NCI-H1436 treated with DMSO at 0.1 percent for 48 hours (cell line): ENCODE results near the gene HOXC12.

Experiments used
- DNase-seq: peaks from one replicate; lab custom pipeline; 2025; lab: John Stamatoyannopoulos, UW

Gene HOXC12, protein sequence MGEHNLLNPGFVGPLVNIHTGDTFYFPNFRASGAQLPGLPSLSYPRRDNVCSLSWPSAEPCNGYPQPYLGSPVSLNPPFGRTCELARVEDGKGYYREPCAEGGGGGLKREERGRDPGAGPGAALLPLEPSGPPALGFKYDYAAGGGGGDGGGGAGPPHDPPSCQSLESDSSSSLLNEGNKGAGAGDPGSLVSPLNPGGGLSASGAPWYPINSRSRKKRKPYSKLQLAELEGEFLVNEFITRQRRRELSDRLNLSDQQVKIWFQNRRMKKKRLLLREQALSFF

DNA sequence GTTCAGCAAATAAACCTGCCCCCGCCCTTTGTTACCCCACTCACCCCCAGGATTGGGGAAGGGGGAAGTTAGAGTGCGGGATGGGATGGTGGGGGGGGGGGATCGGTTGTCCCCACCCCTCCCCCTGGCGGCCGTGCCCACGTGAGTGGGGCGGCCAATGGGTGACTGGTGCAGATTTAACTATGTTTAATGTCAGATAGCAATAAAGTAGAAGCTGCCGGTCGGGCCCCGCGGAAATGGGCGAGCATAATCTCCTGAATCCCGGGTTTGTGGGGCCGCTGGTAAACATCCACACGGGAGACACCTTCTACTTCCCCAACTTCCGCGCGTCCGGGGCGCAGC lies at the start of gene HOXC12:
Gene HOXC12 (plus strand): TSS at position 210 of the 342 bp plus-strand sequence. CDS start 27 bp downstream, at position 237.
- no peak for DNase-seq

DNA sequence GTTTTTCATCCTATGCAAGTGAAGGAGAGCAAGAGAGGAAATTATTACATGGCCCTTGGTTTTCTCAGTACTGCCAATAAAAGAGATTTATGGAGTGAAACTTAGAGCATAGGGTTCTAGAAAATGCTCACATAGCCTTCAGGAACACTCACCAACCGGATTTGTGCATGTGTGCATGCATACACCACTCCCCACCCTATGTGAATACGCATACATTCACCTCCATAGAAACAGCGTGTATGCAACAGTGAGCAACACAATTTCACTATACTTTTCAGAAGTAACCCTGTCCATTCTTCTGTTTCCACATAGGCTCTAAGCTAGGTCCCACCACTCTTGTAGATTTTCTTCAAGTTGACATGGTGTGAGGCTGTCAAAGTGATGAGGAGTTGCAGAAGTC lies 47.6 kb upstream of the HOXC12 start:
- no peak for DNase-seq

DNA sequence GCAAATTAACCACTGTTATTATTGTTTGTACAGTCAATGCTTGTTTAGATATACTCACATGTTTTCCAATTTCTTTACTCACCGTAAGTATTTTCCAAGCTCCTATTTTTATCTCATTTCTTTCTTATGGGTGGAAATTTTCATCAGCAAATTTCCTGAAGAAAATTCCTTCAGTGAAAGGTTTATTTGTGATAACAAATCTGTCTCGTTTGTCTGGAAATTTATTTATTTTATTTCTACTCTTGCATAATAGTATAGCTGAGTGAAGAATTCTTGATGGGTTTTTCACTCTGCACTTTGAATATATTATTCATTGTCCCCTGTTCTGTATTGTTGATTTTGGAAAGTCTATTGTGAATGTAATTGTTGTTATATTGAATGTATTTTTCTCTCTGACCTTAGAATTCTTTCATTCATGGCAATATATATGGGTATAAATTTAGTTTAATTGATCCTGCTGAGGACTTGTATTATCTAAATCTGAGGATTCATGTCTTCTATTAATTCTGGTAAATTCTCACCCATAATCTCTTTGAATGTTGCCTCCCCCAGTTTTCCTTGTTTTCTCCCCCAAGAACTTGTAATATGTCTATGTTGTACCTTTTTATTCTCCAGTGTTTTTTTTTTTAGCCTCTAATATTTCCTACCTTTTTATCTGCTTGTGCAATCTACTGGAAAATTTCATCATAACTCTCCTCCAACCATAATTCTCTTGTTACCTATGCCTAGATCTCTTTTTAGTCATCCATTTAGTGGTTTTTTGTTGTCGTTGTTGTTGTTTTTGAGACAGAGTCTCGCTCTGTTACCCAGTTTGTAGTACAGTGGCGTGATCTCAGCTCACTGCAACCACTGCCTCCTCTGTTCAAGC lies 37.7 kb upstream of the HOXC12 start:
- DNase-seq, result no peak

DNA sequence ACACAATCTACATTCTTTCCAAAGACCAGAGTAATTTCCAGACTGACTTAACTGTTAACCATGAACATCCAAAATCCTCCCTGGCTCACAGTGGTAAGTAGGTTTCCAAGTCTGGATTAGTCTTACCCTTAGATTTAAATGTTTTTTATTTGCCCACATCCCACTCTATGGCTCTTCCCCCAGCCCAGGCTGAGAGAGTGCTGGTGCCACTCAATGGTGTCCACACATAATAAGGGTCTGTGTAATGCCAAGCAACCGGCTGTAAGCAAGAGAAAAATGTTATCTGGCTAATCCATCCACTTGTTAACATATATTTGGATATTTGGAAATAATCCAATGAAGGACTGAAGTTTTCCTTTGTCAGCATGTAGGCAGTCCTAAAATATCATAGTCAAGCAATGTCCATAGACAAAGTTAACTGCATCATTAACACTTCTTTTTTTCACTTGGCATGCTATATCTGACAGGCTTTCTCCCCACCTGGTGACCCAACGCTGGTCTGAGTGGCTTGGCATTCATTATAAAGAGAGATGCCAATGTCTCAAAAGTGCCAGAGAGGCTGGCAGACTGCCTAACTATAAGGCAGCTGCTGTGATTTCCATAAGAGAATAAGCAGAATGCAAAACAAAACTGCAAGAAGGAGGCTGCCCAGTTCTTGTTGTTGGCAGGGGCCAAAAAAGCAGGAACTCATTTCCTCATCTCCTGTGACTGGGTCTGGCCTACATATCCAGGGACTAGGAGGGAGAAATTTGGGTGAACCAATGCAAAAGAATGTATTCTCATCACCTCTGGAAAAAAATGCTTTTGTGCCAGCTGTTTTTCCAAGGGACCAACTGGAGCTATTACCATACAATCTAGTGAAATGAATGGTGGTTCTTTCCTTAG lies 29.9 kb upstream of the HOXC12 start:
- no peak for DNase-seq

DNA sequence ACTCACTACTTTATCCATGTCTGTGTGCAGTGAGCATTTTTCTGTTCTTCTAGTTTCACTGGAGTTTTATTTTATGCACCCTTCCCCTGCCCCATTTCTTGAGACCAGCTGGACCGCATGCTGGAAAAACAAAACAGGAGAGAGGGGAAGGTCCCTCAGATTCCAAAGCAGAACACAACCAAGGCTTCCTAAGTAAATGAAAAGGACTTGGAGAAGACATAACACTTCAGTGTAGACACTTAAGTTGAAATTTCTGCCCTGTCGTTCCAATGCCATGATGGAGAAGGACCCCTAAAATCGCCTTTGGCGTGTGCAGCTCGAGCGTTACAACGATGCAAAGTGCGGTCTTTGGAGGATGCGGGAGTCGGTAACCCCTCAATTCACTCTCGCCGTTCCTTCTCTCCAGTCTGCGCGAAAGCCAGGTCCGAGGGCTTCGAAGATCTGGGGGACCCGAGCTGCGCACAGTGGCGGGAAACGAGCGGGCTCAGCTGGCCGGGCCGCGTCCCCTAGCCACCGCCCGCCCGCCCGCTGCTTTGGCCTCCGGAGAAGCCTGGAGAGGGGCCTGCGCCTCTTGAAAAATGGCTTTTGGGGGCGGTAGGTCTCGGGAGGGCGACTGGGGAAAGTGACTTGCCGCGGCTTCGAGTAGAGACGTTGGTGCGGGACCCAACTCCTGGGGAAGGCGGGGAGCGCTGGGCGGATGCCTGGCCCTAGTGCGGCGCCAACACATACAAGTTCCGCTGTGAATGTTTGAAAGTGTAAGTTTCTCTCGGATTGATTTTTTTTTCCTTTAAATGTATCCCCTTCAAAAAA lies 27.3 kb upstream of the HOXC12 start:
- no peak for DNase-seq

DNA sequence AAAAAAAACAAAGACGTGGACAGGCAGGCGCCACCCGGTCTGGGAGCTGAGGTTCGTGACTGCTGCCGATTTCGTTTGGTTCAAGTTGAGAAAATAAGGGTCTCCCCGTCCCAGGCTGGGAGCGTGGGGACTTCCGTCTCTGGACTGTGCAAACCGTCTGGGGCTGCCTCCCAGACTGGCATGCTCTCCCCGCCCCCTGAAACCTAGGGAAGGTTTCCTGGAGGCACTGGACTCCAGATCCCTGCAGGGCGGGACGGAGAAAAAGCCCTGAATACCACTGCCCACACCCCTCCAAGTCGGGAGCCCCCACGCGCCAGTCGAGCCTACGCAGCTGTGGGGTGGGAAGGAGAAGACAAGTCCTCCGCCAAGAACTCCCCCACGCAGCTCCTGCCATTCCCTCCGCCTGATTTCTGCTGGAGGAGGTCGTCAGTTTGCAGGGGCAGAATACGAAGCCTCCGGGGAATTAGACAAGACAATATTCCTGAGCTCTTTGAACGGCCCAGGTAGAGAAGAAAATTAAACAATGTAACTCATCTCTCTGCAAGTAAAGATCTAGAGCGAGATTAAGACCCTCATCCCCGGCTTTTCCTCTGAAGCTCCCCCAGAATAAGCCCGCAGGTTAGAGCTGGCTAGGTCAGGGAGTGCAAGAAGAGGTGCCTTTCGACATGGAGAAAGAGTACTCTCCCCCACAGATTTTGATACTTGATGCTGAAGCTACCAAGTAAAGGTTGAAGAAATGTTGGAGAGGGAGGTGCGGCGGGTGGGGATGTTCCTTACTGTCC lies 26.5 kb upstream of the HOXC12 start:
- DNase-seq, result no peak

DNA sequence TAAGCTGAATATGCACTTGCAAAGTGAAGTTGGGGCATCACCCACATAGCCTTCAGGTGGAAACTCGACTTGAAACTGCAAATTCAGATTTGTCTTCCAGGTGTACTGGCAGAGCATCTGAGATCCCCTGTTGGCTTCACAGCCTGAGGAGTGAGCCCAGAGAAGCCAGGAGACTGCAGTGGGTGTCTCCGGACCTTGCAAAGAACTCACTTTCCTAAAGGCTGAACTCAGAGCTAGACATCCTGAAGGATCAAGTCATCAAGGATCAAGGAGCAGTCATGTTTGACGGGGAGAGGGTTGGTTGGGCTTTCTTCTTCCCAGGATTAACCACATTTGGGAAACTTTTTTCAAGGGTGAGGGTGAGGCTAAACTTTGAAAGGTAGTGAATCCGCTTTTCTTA lies 25.2 kb upstream of the HOXC12 start:
- no peak for DNase-seq

DNA sequence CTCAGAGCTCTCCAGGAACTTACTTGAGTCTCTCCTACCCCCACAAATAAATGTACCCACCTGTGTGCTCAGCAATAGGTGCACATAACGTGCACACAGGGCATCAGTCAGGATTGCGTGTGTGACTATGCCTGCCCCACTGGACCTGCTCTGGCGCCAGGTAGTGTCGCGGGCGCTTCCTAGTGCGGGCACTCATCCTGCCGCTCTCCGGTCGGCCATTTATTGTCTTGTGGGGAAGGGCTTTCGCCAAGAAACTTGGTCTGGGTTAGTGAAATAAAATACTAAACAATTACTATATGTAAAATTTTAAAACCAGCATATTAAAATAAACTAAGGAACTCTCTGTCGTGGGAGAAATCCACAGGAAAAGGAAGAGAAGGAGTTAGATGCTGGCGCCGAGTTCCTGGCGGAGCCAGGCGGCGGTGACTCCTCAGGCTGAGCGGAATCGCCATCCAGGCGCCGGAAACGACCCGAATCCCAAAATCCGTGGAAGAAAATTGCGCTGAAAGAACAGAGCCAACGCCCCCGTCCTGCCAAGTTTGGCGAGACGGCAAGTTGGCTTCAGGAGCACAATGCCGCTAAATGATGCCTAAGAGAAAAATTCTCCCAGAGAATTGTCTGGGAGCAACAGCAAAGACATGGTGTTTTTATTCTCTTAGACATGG lies 24.0 kb upstream of the HOXC12 start:
- no peak for DNase-seq

DNA sequence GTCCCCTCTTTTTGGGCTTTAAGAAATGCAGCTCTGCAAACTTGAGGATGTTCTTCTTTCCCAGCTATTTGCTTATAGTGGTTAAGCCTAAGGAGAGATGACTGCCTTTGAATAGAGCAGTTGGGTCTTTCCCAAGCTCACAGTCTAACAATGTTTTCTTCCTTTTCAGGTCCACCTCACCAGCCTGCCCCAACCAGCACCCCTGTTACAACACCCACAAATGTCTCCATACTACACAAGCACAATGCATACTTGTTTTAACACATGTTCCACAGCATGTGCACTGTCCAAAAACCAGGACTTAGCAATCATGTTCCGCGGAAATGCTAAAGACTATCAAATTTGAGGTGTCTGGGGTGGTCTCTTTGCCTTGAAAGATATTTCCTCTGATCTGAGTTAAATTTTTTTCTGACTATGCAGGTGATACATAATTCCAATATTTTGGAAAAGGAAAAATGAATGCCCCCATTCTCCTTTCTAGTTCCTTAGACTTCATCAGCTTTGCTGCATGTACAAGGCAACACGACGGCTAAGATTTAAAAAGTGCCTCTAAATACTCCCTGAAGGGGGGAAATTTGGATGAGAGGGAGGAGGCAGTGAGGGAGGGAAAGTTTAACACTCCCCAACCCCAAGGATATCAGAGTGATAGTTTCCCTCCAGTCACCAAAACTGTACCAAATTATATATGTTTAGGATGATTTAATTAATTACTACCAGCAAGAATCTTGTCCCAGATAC lies 22.7 kb upstream of the HOXC12 start:
- DNase-seq, result no peak

DNA sequence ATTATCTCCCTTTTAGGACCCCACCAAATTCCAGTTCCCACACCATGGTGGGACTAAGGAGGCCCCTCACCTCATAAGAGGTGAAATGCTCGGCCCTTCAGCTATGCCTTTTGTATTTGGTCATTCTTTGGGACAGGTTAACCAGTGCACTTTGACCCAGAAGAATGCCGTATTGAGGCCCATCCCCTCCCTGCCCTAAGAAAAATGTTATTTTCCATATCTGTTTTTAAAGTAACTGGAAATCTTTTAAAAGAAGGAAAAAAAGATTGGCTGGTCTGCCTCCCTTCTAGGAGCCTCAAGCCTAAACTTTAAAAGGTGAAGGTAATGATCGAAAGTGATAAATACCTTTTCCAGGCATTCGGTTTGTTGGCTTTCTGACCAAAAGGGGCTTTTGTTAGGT lies 21.8 kb upstream of the HOXC12 start:
- DNase-seq, result no peak

DNA sequence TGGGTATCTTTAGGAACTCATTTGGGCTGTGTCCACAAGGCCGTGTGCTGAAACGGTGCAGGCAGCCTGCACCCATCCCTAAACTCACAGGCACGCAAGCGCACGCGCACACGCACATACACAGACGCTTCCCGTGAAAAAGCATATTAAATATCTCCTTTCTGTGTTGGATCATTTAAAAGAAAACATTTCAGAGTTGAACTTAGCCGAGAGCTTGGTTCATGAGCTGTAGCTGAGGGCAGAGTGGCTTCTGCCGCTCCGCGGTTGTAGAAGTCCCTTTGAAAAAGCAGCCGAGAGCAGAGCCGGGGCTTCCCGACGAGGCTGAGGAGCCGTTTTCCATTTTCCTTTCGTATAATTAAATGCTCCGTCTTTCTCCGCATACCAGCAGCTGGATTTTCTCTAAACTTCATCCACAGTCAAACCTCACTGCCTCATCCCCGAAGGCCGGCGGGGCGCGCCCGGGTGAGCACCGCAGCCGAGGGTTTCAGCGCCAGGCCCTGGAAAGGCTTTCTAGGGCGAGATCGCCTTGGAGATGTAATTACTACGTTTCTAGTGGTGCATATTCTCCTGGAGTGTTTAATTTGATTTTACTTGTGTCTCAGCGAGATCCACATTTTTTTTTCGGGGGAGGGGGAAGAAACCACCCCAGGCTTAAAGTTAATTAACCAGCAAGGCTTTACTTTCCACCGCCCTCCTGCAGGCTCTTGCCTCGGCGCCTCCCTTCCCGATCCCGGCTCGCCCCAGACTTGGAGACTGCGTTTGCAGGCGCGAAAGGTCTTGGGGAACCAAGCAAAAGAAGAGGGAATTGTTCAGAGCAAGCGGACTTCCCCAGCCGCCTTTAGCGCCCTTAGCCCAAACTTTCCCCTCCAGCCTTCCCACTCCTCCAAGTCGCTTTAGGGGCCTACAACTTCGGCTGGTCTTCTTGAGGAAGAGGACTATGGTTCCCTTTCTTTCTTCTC lies 19.0 kb upstream of the HOXC12 start:
- no peak for DNase-seq

DNA sequence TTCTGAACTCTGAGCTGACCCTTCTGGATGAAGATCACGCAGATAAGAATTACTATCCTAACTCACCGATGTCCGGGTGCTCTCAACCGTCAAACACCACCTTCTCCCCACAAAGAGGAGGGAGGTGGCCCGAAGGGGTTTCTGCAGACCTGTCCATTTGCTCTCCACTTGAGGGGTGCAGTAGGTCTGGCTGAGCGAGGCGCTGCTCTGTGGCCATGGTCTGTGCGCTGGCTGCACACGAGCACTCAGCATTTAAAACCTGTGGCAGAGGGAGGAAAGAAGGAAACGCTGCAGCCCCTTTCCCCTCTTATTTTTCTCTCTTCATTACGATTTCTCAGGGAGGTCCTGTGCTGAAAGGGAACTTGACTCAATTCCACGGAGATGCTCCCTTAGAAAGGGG lies 17.6 kb upstream of the HOXC12 start:
- no peak for DNase-seq

DNA sequence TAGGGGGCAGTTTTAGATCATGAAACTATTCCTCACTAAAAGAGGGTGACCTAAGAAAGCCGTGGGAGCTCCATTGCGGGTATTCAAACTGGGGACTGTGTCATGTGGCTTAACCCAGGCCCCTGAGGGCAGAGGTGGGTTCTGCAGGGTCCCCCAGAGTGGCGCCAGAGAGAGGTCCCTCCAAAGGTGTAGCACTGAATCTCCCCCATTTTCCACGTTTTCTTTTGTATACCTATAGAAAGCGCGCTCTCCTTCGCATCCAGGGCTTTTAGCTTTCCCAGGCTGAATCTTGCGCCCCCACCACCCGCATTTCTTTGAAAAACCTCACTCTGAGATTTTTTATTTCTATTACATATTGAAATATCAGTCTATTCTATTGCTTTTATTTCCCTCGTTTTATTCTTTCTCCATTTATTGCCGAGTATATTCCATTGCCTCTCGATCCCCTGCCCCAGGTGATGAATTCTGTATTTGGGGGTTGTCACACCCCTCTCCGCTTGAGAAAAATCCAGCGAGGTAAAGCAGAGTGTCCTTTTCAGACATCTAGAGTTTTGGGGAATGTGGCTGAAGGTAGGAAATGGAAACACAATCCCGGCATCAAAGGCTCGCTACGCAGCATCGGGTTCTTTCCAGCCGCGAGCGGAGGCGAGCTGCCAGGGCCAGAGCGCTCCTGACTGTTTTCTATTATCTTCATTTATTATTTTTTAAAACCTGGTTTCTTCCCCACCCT lies 16.9 kb upstream of the HOXC12 start:
- DNase-seq, result no peak

DNA sequence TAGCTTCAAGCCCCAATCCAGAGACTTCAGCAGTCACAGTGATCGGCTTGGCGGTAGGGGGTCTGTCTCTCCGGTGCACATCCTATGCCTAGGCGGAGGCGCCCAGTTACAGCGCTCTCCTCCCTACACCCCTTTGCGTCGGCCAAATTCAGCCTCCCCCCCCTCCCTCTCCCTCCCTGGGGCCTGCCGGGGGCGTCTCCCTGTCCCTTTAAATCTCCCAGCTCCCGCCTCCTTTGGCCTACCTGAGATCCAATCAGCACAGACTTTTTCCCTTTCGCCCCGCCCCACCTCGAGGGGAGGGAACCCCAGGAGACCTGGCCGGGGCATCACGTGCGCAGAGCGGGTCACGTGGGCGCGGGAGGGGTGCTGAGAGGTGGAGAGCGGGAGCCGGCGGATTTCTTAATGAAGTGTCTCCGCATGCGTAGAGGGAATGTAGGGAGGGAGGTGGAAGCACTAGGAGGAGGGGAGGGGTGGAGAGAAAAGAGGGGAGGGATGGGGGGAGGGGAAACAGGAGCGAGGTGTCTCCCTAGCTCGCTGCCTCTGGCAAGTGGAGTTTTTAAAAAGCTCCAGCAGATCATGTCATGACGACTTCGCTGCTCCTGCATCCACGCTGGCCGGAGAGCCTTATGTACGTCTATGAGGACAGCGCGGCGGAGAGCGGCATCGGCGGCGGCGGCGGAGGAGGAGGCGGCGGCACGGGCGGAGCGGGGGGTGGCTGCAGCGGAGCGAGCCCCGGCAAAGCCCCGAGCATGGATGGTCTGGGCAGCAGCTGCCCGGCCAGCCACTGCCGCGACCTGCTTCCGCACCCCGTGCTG lies 16.2 kb upstream of the HOXC12 start, which contains the start of gene HOXC13:
Gene HOXC13 (plus strand): TSS at position 506 of the 815 bp plus-strand sequence. CDS start 76 bp downstream, at position 582.
- no peak for DNase-seq

DNA sequence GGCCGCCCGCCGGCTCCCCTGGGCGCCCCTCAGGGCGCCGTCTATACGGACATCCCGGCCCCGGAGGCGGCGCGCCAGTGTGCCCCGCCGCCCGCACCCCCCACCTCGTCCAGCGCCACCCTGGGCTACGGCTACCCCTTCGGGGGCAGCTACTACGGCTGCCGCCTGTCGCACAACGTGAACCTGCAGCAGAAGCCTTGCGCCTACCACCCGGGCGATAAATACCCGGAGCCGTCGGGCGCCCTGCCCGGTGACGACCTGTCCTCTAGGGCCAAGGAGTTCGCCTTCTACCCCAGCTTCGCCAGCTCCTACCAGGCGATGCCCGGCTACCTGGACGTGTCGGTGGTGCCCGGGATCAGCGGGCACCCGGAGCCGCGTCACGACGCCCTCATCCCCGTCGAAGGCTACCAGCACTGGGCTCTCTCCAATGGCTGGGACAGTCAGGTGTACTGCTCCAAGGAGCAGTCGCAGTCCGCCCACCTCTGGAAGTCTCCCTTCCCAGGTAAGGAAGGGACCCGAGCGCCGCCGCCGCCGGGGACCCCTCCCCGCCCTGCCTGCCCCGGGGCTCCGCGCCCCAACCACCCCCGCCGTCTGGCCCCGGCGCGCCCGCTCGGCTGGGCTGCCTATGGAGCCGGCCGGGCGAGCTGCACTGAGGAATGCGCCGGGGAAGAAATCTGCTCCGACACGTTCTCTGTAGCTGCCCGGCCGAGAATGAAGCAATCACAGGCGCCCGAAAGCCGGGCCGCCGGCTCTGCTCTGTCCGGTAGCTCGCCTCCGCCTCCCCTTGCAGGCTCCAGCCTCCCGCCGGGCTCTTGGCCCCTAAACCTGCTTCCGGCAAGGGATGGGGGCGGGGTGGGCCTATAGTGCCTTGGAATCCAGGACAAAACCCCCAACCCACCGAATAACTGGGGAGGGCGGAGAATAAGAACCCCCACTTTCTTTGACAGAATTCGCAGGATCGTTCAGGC lies 15.3 kb upstream of the HOXC12 start:
- DNase-seq, result no peak
